ENCODE results near the gene TMEM79.

Gene TMEM79

GRCh38 chr1:156283521-156283920 lies 604 bp upstream of the TMEM79 start:
- TF ChIP-seq CTCF (IDR thresholded peaks at IDR 0.05; ENCODE audit: low read depth, low read length), result no peak
- in situ Hi-C loops (cut with HindIII; ENCODE audit: low sequenced_read_pairs), result no loop called here
- no peak for DNase-seq (ENCODE audit: low read depth, low spot score)
- peak overlapping the region; percentile 90 for H3K4me3 ChIP-seq (ENCODE audit: low read depth, low read length)

GRCh38 chr1:156284757-156285156 lies 632 bp downstream of the TMEM79 start:
- in situ Hi-C loops (cut with HindIII; ENCODE audit: low sequenced_read_pairs), result no loop called here
- no peak for DNase-seq (ENCODE audit: low read depth, low spot score)
- no peak overlapping the region for H3K4me3 ChIP-seq (ENCODE audit: low read depth, low read length)
- no peak for TF ChIP-seq CTCF (IDR thresholded peaks at IDR 0.05; ENCODE audit: low read depth, low read length)

- in situ Hi-C loops (cut with HindIII; ENCODE audit: low sequenced_read_pairs), result no loop called here
- TF ChIP-seq CTCF (IDR thresholded peaks at IDR 0.05; ENCODE audit: low read depth, low read length), result no peak
- H3K4me3 ChIP-seq (ENCODE audit: low read depth, low read length), result no peak overlapping the region
- DNase-seq (ENCODE audit: low read depth, low spot score), result no peak
Observed at GRCh38 chr1:156285437-156285836, 1.3 kb downstream of the TMEM79 start.

GRCh38 chr1:156286061-156286460 lies 1.9 kb downstream of the TMEM79 start:
- no peak overlapping the region for H3K4me3 ChIP-seq (ENCODE audit: low read depth, low read length)
- no peak for TF ChIP-seq CTCF (IDR thresholded peaks at IDR 0.05; ENCODE audit: low read depth, low read length)
- no peak for DNase-seq (ENCODE audit: low read depth, low spot score)
- in situ Hi-C loops (cut with HindIII; ENCODE audit: low sequenced_read_pairs), result no loop called here

- TF ChIP-seq CTCF (IDR thresholded peaks at IDR 0.05; ENCODE audit: low read depth, low read length), result no peak
- DNase-seq (ENCODE audit: low read depth, low spot score), result no peak
- in situ Hi-C loops (cut with HindIII; ENCODE audit: low sequenced_read_pairs), result no loop called here
- no peak overlapping the region for H3K4me3 ChIP-seq (ENCODE audit: low read depth, low read length)
Observed at GRCh38 chr1:156289857-156290256, 5.7 kb downstream of the TMEM79 start.

- H3K4me3 ChIP-seq (ENCODE audit: low read depth, low read length), result peak overlapping the region; percentile 60
- TF ChIP-seq CTCF (IDR thresholded peaks at IDR 0.05; ENCODE audit: low read depth, low read length), result no peak
- in situ Hi-C loops (cut with HindIII; ENCODE audit: low sequenced_read_pairs), result no loop called here
Observed at GRCh38 chr1:156291226-156292061, 7.3 kb downstream of the TMEM79 start.

More at GRCh38 chr1:156291226-156292061, 7.3 kb downstream of the TMEM79 start:
- peak; percentile 81 for DNase-seq (ENCODE audit: low read depth, low spot score)
